ENCODE data around the gene CAVIN2.

Gene CAVIN2, protein sequence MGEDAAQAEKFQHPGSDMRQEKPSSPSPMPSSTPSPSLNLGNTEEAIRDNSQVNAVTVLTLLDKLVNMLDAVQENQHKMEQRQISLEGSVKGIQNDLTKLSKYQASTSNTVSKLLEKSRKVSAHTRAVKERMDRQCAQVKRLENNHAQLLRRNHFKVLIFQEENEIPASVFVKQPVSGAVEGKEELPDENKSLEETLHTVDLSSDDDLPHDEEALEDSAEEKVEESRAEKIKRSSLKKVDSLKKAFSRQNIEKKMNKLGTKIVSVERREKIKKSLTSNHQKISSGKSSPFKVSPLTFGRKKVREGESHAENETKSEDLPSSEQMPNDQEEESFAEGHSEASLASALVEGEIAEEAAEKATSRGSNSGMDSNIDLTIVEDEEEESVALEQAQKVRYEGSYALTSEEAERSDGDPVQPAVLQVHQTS

GRCh38 chr2:191846515-191847476 is at the start of gene CAVIN2:
Gene CAVIN2, minus strand, starts transcription at chr2:191847088. Its CDS starts 163 bp downstream, at chr2:191846925.
- H3K79me2 ChIP-seq (ENCODE audit: insufficient read depth, low read length): no peaks in the 10 kb centered on the region
- H3K9ac ChIP-seq (ENCODE audit: low read length): no peak within 1 kb of the TSS
- H2AFZ ChIP-seq (ENCODE audit: low read length): no peak within 1 kb of the TSS
- H3K9me3 ChIP-seq (ENCODE audit: low read length): no peaks in the 10 kb centered on the region
- no peak for TF ChIP-seq EZH2 (IDR thresholded peaks at IDR 0.05; ENCODE audit: borderline replicate concordance, low read length)
- TF ChIP-seq, protein P1, sequence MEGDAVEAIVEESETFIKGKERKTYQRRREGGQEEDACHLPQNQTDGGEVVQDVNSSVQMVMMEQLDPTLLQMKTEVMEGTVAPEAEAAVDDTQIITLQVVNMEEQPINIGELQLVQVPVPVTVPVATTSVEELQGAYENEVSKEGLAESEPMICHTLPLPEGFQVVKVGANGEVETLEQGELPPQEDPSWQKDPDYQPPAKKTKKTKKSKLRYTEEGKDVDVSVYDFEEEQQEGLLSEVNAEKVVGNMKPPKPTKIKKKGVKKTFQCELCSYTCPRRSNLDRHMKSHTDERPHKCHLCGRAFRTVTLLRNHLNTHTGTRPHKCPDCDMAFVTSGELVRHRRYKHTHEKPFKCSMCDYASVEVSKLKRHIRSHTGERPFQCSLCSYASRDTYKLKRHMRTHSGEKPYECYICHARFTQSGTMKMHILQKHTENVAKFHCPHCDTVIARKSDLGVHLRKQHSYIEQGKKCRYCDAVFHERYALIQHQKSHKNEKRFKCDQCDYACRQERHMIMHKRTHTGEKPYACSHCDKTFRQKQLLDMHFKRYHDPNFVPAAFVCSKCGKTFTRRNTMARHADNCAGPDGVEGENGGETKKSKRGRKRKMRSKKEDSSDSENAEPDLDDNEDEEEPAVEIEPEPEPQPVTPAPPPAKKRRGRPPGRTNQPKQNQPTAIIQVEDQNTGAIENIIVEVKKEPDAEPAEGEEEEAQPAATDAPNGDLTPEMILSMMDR (IDR thresholded peaks at IDR 0.05; ENCODE audit: low read length): no peak
- no peak within 1 kb of the TSS for H3K4me3 ChIP-seq (ENCODE audit: low read depth, low read length, poor library complexity, severe bottlenecking)
- H3K36me3 ChIP-seq (ENCODE audit: insufficient read depth, low read length): no peaks in the 10 kb centered on the region
- H3F3A ChIP-seq (ENCODE audit: insufficient read depth, low read length): no peaks in the 10 kb centered on the region
- H3K9me2 ChIP-seq (ENCODE audit: low read depth, low read length): no peaks in the 10 kb centered on the region
- no peaks in the 10 kb centered on the region for H3K27me3 ChIP-seq (ENCODE audit: insufficient read depth, low read length)
- no peaks in the 10 kb centered on the region for H3K4me1 ChIP-seq (ENCODE audit: insufficient read depth, low read length, severe bottlenecking)
- H4K20me1 ChIP-seq (ENCODE audit: insufficient read depth, low read length): no peaks in the 10 kb centered on the region
- no peak within 1 kb of the TSS for H3K27ac ChIP-seq (ENCODE audit: low read depth, low read length, poor library complexity, severe bottlenecking)
- no peak within 1 kb of the TSS for H3K4me2 ChIP-seq (ENCODE audit: low read length)

DNA sequence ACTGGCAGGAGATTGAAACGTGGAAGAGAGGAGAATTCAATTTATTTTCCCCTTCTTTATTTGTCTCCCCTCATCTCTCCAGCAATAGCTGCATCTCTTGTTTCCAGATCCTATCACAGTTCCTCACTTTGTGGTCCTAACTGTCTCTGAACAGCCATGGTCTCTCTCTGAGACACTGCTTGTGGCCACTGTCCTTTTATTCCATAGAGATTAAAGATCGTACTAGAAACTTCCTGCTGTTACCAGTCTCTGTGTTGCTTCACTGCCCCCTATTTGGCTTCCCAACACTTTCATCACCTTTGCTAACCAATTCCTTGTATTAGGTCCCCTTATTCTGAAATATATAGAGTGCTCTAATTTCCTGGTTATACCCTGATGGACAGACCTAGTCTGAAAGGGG is 48.9 kb upstream of the CAVIN2 start:
- no peaks in the 10 kb centered on the region for H4K20me1 ChIP-seq (ENCODE audit: insufficient read depth, low read length)
- H3K27me3 ChIP-seq (ENCODE audit: insufficient read depth, low read length): no peaks in the 10 kb centered on the region
- H3K4me2 ChIP-seq (ENCODE audit: low read length): no peak overlapping the region
- no peaks in the 10 kb centered on the region for H3K36me3 ChIP-seq (ENCODE audit: insufficient read depth, low read length)
- no peaks in the 10 kb centered on the region for H3F3A ChIP-seq (ENCODE audit: insufficient read depth, low read length)
- H3K4me1 ChIP-seq (ENCODE audit: insufficient read depth, low read length, severe bottlenecking): no peaks in the 10 kb centered on the region
- no peak overlapping the region for H3K4me3 ChIP-seq (ENCODE audit: low read depth, low read length, poor library complexity, severe bottlenecking)
- H3K9me3 ChIP-seq (ENCODE audit: low read length): no peaks in the 10 kb centered on the region
- H3K9ac ChIP-seq (ENCODE audit: low read length): no peak overlapping the region
- TF ChIP-seq, protein P1 (IDR thresholded peaks at IDR 0.05; ENCODE audit: low read length): no peak
- TF ChIP-seq EZH2 (IDR thresholded peaks at IDR 0.05; ENCODE audit: borderline replicate concordance, low read length): no peak
- H3K9me2 ChIP-seq (ENCODE audit: low read depth, low read length): no peaks in the 10 kb centered on the region
- no peak overlapping the region for H2AFZ ChIP-seq (ENCODE audit: low read length)
- no peak overlapping the region for H3K27ac ChIP-seq (ENCODE audit: low read depth, low read length, poor library complexity, severe bottlenecking)
- no peaks in the 10 kb centered on the region for H3K79me2 ChIP-seq (ENCODE audit: insufficient read depth, low read length)

GRCh38 chr2:191895195-191895594 is 48.3 kb upstream of the CAVIN2 start:
- Histone ChIP-seq H3K4me2 (ENCODE audit: low read length) (no peak overlapping the region), H3K9me3 (ENCODE audit: low read length) (no peaks in the 10 kb centered on the region), H3K4me1 (ENCODE audit: insufficient read depth, low read length, severe bottlenecking) (no peaks in the 10 kb centered on the region), H3K27me3 (ENCODE audit: insufficient read depth, low read length) (no peaks in the 10 kb centered on the region), H3K4me3 (ENCODE audit: low read depth, low read length, poor library complexity, severe bottlenecking) (no peak overlapping the region), H3K9me2 (ENCODE audit: low read depth, low read length) (no peaks in the 10 kb centered on the region), H3K9ac (ENCODE audit: low read length) (no peak overlapping the region), H4K20me1 (ENCODE audit: insufficient read depth, low read length) (no peaks in the 10 kb centered on the region), H2AFZ (ENCODE audit: low read length) (no peak overlapping the region), H3K27ac (ENCODE audit: low read depth, low read length, poor library complexity, severe bottlenecking) (no peak overlapping the region), H3K36me3 (ENCODE audit: insufficient read depth, low read length) (no peaks in the 10 kb centered on the region), H3K79me2 (ENCODE audit: insufficient read depth, low read length) (no peaks in the 10 kb centered on the region), H3F3A (ENCODE audit: insufficient read depth, low read length) (no peaks in the 10 kb centered on the region)
- no peak for TF ChIP-seq EZH2 (IDR thresholded peaks at IDR 0.05; ENCODE audit: borderline replicate concordance, low read length)

Measured in OCI-LY1 (cell line).